HG03571 (cell line): ENCODE data around the gene OGG1.

Experiments used
- ATAC-seq: cut with Tn5 transposase; IDR thresholded peaks from one replicate; pipeline ENCODE4 v1.9.1; 2021; ENCODE audit not compliant: unreplicated experiment

Gene OGG1

DNA sequence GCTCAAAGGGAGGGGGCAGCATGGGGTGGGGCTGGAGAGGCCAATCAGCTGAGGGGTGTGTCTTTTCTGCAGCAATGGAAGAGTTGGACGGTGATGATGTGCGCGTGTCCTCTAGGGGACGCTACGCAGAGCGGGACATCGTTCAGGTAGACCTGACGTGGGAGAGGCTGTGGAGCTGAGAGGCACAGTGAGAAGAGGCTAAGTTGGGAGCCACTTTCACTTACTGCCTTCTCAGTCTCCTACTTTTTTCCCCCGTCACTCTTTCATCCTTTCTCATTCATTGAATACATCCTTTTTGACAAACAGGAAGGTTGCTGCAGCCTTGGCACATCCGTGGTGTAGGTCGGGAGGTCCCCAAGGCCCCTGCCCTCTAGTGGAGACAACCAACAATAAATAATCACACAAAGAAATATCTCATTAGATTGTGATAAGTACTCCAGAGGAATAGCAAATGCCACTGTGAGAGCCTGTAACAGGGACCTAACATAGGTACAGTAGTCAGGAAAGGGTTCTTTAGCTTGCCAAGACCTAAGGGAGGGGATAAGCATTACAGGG lies 22.6 kb upstream of the OGG1 start:
- no peak for ATAC-seq

- no peak for ATAC-seq
Observed at GRCh38 chr3:9727743-9728142, 22.0 kb upstream of the OGG1 start.

DNA sequence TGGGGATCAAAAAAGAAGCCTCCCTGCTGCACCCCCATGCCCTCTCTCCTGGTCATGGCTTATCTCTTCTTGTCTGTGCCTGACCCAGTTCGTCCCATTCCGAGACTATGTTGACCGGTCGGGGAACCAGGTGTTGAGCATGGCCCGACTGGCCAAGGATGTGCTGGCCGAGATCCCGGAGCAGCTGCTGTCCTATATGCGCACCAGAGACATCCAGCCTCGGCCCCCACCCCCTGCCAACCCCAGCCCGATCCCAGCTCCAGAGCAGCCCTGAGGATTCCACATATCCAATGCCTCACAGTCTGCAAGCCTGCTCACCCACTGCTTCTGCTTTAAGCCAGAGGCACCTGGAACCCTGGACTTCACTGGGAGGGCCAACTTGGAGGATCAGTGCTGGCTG lies 20.3 kb upstream of the OGG1 start:
- ATAC-seq = no peak

DNA sequence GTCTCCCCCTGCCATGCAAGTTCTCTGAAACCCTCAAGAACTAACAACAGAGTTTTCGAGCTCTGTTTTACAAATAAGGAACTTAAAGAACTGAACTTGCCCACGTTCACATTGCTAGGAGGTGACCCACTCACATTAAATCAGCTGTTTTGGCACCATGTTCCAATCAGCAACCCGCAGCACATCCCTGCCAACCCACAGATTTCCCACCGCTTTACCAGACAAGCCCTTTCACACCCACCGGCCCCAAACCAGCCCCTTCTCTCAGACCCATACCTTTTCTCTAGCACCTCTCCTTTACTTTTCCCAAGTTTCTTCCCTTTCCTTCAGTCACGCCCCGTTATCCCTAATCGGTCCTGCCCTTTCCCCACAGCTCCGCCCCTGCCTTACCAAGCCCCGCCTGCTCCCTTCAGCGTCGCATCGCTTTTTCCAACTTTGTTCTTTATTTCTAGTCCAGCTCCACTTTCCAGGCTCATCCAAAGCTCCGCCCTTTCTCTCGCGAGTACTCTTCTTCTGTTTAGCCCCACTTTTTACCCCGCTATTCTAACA lies 19.0 kb upstream of the OGG1 start:
- ATAC-seq = peak; percentile 20

- peak; percentile 89 for ATAC-seq
Observed at GRCh38 chr3:9731206-9732079, 18.3 kb upstream of the OGG1 start, which contains the start of gene BRPF1. Gene BRPF1, plus strand, starts transcription at chr3:9731735. Its CDS starts 2,406 bp downstream, at chr3:9734141.

DNA sequence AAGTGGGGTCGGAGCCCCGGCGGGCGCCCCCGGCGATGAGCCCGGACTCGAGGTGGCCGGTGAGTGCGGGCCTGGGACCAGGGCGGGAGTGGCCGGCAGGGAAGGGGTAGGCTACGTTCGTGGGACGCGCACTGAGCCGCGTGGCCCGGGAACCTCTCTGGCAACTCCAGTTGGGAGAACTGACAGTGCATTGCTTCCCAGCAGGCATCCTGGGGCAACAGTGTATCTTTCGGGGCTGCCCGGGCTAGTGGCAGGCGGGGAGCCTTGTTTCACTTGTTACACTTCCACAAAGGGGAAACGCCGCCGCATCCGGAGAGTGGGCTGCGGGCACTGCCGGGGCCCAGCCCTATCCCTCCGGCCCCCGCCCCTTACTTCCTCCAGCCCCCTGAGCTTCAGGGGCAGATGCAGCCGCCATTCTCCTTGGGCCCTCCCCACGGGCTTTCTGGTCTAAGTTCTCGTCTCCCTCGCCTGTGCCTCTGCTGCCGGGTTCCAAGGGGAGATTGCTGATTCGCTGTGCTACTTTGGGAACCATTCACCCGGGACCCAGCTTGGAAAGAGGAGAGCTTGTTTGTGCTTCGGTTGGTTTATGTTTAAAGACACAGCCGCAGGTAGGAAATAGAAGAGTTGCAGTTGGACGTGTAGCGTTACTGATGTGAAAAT lies 17.5 kb upstream of the OGG1 start:
- peak; percentile 3 for ATAC-seq

DNA sequence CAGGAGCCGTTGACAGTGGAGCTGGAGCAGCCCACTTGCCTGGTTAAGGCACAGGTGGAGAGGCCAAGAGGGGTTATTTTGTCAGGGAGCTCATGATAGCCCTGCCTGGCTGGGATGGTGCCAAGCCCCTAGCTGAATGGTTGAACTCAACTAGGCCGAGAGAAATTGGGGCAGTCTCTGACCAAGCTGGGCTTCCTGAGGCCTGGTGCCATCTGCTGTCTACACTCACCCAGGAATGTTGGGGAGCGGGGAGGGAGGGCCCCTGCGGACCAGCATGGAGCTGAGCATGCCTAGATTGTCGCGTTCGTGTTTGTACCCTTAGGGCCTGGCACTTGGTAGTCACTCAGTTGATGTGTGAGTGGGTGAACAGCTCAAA lies 17.0 kb upstream of the OGG1 start:
- ATAC-seq = no peak

DNA sequence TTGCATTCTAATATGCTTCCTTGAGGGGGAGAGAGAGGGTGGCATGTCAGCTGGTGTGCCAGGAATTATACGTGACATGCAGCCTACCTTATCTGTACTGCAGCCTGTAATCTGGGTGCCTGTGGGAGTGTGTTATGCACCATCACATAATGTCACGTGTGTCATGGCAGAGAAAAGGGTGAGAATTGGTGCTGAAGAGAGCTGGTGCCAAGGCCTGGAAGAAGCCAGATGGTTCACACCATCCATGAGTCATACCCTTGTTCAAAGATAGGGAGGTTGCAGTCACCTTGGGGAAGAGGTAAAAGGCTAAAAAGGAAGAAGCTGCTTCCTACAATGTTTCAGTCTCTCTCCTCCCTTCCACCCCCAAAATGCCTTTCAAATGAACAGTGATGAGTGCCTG lies 12.9 kb upstream of the OGG1 start:
- ATAC-seq = no peak

DNA sequence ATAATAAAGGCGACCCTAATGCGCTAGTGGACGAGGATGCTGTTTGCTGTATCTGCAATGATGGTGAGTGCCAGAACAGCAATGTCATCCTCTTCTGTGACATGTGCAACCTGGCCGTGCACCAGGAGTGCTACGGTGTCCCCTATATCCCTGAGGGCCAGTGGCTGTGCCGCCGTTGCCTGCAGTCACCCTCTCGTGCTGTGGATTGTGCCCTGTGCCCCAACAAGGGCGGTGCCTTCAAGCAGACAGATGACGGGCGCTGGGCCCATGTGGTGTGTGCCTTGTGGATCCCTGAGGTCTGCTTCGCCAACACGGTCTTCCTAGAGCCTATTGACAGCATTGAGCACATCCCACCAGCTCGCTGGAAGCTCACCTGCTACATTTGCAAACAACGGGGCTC lies 10.6 kb upstream of the OGG1 start:
- ATAC-seq = no peak

GRCh38 chr3:9742560-9742959 lies 7.2 kb upstream of the OGG1 start:
- ATAC-seq = no peak

- ATAC-seq = no peak
Observed at GRCh38 chr3:9743548-9743947, 6.2 kb upstream of the OGG1 start.

DNA sequence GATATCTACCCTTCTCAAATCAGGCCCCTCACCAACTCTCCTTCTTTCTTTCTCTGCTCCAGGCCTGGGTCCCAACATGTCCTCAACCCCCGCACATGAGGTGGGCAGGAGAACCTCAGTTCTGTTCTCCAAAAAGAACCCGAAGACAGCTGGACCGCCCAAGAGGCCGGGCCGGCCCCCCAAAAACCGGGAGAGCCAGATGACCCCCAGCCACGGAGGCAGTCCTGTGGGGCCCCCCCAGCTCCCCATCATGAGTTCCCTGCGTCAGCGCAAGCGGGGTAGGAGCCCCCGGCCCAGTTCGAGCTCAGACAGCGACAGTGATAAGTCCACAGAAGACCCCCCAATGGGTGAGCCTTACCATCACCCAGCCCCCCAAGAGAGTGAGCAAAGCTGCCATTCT lies 5.6 kb upstream of the OGG1 start:
- ATAC-seq = no peak

DNA sequence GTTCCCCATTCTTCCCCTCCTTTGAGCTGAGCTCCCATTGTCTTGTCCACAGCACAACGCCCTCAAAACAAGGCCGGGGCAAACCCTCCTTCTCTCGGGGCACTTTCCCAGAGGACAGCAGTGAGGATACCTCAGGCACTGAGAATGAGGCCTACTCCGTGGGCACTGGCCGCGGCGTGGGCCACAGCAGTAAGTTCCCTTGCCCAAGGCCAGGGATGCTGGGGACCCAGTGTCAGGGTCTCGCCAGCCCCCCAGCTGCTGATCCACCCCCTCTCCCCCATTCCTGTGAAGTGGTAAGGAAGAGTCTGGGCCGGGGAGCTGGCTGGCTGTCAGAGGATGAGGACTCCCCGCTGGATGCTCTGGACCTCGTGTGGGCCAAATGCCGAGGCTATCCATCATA lies 4.2 kb upstream of the OGG1 start:
- no peak for ATAC-seq

- ATAC-seq = no peak
Observed at GRCh38 chr3:9746330-9746729, 3.4 kb upstream of the OGG1 start.

GRCh38 chr3:9747267-9747666 lies 2.5 kb upstream of the OGG1 start:
- no peak for ATAC-seq

GRCh38 chr3:9748031-9748430 lies 1.7 kb upstream of the OGG1 start:
- no peak for ATAC-seq

DNA sequence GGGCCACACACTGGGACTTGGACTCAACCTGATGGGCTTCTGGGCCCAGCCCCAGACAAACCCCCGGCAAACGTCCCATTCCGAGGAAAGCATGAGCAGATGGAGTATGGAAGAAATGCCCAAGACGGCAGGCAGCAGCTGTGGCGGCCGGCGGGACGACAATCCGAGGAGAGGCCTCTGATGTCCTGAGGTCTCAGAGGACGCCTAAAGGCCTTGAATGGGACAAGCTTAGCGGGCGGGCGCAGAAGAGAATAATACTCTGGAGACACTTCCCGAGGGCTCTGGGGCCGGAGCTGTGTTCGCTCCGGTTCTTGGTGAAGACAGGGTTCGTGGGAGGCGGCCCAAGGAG lies 482 bp upstream of the OGG1 start:
- no peak for ATAC-seq

- ATAC-seq = no peak
Observed at GRCh38 chr3:9750556-9751411, 1.0 kb downstream of the OGG1 start.

DNA sequence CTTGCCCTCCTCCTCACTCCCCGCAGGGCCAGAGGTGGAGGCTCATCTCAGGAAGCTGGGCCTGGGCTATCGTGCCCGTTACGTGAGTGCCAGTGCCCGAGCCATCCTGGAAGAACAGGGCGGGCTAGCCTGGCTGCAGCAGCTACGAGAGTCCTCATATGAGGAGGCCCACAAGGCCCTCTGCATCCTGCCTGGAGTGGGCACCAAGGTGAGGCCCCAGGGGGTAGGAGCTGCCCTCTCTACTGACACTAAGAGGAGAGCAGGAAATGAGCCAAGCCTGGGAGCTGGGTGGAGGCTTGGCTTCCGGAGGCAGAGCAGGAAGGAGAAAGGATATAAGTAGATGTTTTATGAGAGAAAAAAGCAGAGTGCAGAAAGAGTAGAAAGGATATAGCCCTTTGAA lies 4.9 kb downstream of the OGG1 start:
- ATAC-seq = no peak

GRCh38 chr3:9757427-9757826 lies 7.7 kb downstream of the OGG1 start:
- no peak for ATAC-seq
